Kidney capillary endothelial cell (primary cell): ENCODE results near the gene GRM4.
"Not testable (repeated sequence)": the region's sequence is repeated elsewhere in the genome, so short reads cannot be mapped to it uniquely, and the experiment has no call there.

Experiments used
- DNase-seq: peaks from one replicate; pipeline ENCODE4 v3.0.0-alpha.2; 2018; ENCODE audit warnings: low spot score

Gene GRM4

DNA sequence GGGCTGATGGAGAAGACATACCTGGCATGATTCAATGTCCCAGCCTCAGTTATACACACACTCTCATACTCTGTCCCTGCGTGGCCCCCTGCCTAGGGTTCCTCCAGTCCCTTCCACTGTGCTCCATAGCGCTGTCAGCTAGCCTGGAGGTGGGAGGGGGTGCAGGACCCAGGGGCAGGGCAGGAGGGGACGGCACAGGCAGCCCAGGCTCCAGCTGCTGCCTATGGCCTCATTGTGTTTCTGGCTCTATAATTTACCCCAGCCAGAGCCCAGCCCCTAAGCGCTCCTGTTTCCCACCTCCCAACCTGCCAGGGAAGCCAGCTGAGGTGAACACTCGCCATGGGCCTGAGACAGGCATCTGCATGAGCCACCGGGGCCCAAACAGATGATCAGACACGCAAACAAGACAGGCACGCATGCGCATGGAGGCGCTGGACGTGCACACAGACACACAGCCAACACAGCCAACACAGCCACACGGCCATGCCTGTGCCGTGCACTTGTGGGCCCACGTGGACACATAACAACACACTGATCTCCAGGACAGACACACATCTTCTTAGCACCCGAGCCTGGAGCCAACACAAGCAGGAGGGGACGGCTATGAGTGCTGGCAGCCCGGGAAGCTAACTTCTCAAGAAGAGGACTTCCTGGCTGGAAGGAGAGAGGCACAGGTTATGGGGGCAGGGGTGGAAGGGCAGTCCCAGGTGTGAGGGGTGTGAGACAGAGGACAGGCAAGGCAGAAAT is 124.9 kb downstream of the GRM4 start:
- DNase-seq: no peak

DNA sequence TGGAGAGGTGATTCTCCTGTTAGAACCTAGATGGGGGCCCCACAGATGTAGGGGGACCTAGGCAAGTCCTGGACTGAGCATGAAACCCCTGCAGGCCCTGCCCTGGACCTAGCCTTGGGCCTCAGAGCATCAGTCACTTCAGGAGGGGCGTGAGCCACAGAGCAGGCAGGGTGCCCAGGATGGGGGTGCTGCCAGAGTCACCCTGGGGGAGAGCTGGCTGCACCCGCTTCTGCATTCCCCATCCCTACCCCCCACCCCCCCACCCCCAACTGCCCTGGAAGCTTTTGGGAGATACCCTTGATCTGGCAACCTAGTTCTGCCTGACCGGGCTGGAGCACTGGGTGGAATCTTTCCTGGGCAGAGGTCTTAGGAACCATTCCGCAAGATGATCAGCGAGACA is 125.6 kb downstream of the GRM4 start:
- DNase-seq: no peak

DNA sequence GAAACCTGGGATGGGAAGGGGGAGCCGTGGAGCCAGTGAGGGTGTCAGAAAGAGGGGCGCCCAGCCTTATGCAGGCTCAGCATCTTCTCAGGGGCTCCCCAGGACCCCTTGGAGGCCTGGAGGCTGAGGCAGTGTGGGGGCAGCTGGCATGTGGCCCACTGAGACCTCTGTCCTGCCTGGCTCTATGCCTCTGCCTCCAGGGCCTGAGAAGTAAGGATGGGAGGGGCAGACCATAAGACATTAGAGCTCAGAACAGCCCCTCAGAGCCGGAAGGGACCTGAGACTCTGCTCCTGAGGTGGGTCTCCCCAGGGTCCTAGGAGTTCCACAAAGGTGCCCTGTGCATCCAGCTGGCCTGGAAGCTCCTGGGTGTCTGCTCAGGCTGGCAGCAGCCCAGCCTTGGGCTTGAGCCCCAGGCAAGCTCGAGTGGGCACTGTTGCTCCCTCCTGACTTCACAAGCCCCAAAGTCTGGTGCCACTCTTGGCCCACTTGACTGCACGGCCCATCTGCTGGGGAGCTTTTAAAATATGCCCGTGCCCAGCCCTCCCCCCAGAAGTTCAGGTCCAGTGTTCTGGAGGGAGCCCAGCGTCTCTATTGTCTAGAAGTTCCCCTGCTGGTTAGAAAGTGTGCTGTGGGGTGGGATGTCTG is 126.8 kb downstream of the GRM4 start:
- no peak for DNase-seq

GRCh38 chr6:34018026-34018425 is 127.9 kb downstream of the GRM4 start:
- no peak for DNase-seq

DNA sequence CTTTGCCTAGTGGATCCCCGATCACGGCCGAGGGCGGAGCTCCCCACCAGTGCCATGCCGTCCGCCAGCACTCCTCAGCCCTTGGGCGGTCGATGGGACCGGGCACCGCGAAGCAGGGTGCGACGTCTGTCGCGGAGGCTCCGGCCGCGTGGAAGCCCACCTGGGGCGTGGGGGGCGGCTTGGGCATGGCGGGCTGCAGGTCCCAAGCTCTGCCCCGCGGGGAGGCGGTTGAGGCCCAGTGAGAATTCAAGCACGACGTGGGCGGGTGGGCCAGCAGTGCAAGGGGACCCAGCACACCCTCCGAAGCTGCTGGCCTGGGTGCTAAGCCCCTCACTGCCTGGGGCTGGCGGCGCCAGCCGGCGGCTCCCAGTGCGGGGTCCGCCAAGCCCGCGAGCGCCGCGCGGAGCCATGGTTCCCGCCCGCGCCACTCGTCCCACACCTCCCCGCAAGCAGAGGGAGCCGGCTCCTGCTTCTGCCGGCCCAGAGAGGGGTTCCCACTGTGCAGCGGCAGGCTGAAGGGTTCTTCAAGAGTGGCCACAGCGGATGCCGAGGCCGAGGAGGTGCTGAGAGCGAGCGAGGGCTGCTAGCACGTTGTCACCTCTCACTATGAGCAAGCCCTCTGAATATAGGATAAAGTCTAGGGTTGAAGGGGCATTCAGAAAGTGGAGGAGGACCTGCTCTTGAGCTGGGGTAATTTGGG is 128.6 kb downstream of the GRM4 start:
- no peak for DNase-seq

DNA sequence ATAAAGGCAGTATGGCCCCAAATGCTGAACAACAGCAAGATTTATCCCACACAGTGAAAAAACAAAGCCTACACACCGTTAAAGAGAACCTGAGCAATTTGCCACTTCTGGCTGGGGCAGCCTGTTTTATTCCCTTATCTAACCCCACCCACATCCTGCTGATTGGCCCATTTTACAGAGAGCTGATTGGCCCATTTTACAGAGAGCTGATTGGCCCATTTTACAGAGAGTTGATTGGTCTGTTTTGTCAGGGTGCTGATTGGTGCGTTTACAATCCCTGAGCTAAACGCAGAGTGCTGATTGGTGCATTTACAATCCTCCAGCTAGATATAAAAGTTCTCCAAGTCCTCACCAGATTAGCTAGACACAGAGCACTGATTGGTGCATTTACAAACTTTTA is 129.3 kb downstream of the GRM4 start:
- DNase-seq: not testable (repeated sequence)

DNA sequence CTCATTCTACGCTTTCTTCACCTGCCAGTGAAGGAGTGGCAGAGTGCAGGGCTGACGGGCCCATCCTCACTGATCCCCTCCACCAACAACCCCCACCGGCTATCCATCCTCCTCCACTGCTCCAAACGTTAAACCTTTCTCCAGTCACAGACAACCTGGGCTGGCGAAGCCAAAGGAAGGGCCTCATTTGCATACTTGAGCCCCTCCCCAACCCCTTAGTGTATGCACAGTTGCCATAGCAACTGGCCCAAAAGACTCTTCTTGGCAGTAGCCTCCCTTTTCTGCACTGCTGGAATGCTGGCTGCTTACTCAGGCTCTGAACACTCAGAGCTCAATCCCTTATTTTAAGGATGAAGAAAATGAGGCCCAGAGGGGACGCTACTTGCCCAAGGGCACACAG is 130.3 kb downstream of the GRM4 start:
- no peak for DNase-seq

DNA sequence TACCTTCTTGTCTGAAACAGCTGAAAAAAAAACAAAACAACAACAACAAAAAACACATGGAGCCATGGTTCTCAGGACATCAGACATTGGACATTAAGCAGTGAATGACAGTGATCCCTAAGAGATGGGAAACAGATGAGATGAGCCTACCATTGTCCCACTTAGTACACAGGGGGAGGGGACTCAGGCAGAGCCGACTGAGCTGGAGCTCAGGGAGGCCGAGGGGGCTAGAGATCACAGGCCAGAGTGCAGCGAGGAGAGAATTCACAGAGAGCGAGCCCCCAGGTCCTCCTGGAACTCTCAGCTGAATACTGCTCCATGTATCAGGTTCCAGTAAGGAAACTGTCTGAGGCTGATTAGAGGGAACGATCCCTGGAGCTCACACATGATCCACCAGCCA is 134.6 kb downstream of the GRM4 start:
- DNase-seq: no peak

GRCh38 chr6:34005901-34006531 is 139.9 kb downstream of the GRM4 start:
- no peak for DNase-seq

DNA sequence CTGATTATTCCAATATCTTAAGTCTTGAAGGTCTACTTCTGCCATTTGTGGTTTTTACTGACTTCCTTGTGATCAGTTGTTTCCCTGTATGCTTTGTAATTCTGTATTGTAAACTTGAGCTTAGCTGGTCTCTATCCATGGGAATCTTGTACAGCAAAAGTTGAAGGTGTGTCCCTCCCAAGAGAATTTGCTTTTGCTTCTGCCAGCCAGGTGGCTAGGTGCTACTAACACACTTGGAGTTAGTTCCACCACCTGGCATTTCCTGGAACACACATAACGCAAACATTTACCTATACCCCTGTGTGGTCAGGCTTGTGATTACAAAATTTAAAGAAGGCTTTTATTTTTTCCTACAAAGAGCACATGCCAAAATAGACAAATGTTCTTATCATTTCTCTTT is 141.2 kb downstream of the GRM4 start:
- no peak for DNase-seq

DNA sequence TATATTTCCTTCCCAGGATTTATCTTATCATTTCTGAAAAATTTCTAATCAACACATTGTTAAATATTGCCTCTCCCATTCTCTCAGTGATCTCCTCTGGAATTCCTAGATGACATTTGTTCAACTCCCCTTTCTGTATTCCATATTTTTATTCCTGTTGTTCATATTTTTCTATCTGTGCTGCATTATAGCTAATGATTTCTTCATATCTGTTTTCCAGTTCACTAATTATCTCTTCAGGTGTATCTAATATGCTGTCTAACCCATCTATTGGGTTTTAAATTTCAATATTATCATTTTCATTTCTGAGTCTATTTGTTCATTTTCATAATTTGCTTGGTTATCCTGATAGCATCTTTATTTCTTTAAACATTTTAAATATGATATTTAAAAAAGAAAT is 141.9 kb downstream of the GRM4 start:
- DNase-seq: no peak

DNA sequence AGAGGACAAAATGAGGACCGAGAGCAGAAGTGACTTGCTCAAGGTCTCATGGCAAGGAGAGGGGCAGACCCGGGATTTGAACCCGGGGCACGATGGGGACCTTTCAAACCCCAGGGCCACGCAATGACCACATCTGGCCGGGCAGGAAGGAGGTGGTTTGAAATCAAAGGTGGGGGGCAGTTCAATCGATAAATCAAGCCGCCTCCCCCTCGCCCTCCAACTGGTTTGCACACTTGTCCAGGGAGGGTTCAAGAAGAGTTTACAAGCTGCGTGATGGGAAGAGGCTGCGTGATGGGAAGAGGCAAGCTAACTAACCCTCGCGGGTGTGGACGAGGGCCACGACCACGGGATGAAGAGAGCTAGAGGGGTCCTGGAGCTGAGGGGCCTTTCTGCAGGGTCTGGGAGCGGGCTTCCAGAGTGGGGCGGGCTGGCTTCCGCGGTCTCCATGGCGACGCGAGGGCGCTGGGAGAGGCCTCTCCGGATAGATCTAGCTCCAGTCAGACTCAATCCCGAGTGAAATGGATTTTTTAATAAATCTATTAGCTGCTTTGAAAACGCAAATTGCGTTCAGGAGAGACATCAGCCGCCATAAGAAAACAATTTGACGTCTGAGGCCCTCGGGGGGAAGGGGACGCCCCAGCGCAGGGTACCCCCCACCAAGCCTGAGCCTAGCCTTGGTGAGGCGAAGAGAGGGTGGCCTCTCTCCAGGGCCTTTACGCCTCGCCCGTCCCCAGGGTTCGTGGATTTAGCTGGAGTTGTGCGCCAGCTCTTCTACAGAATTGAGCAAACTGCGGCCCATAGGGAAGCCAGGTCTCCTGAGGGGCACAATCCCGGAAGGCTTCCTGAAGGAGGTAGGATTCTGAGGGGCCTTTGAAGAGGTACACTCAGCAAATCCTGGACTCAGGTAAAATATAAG is 143.9 kb downstream of the GRM4 start:
- DNase-seq: no peak

DNA sequence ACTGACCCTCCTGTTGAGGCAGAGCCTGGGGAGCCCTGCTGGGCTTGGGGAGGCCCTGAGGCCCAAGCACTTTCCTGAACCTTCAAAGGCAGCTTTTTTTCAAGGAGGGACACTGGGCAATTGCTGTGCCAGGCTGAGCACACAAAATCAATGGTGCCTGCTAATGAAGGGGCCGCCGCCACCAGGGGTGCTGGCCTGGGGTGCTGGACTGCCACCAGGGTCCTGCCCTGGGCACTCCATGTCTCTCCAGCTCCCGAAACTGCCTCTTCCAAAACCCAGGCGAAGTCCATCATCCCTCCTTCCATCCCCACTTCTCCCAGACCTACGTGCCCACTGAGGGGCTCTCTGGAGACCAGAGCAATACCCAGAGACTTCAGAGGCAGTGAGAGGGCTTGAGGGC is 145.6 kb downstream of the GRM4 start:
- DNase-seq: no peak

GRCh38 chr6:33999567-33999966 is 146.3 kb downstream of the GRM4 start:
- DNase-seq: no peak

- DNase-seq: no peak
Measured at GRCh38 chr6:33998660-33999059, 147.2 kb downstream of the GRM4 start.

- DNase-seq: no peak
Measured at GRCh38 chr6:33997265-33997664, 148.6 kb downstream of the GRM4 start.

DNA sequence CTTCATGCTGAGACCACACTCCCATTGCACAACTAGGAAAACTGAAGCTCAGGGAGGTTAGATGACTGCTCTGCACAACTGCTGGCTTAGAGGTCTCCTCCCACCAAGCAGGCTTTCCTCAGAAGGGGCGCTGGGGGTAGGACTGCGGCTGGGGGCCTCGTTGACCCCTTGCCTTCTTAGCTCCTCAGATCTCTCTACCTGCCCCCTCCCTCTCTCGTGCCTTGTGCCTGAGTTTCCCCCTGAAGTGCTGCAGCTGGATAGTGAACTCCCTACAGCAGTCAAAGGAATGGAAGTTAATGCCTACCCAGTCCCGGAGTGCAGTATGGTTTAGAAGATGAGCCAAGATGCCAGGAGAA is 149.8 kb downstream of the GRM4 start:
- no peak for DNase-seq

DNA sequence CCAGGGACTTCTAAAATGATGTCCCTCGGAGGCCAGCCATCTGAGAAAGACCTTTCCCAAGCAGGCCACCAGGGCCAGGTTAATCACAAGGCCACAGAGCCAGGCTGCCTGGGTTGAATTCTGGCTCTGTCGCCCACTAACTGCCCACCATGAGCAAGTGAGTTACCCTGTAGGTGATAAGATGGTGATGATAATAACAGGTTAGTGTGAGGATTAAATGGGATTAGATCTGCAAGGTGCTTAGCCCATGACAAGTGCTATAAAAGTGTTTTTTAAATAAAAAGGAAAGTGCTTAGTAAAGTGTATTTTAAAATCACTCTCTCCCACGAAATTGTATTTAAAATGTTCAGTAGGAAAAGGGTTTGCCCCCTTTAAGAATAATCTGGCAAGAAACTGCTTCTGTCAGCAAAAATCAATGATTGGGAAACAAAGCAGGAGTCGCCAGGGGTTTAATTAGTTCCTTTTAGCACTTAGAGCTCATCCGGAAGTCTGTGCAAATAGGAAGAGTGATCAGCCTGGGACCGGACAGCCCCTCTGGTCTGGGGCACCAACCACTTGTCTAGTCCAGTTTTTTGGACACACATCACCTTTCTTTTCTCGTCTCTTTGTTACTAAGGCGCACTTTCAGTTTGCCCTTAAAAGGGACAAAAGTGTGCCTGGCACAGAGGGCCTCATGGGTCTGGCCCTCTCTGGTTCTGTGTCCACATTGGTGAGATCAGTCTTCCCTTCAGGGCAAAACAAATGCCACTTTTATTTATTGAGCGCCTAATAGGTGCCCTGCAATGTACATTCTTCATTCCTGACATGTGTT is 150.4 kb downstream of the GRM4 start:
- DNase-seq: no peak

DNA sequence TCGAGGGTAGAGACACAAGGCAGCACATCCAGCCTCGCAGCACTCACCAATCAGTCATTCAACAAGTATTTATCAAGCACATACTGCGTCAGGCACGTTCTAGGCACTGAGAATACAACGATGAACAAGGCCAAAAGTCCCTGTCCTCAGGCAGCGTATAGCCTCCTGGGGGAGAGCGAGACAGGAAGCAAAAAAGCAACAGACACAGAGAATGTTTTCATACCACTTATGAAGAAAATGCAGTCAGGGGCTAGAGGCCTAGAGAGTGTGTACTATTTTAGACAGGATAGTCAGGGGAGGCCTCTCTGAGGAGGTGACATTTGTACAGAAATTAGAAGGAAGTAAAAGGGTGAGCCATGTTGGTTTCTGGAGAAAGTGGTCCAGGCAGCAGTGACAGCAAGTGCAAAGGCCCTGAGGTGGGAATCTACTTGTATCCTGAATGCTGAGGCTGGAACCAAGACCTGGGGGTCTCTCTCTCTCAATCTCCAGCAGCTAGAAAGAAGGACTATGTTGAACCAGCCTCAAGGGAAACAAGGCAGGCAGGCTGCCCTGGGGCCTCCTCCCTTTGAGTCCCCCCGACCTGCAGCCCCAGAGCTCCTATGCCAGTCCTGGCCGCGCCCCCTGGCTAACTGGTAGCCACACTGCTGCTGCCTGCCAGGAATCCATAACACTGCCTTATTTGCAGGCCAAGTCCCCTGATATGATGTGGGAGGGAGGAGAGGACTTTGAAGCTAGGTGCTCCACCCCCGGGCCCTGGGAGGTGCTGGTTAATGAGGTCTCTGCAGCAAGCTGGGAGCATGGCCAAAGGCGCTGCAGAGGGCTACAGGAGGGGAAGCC is 151.2 kb downstream of the GRM4 start:
- DNase-seq: no peak
